Heart left ventricle (tissue), 16 donors: ENCODE measurements around the gene INPP4B. TPM values are rescaled to one million over a fixed set of nuclear protein-coding genes. Genes with fewer than 3 reads are reported as not detected.
"Not testable (repeated sequence)": the region's sequence is repeated elsewhere in the genome, so short reads cannot be mapped to it uniquely, and the experiment has no call there.

ENCODE experiments used
- ATAC-seq, 4 donors: fragments of 200-7000 bp; cut with Tn5 transposase; one replicate each; pipeline ENCODE4 v1.9.1; 2020 to 2022; ENCODE audit warnings: moderate library complexity in 4 of 4, mild to moderate bottlenecking in 3 of 4, moderate number of reproducible peaks in 1 of 4
- DNase-seq, 5 donors: peaks; one replicate each; pipeline ENCODE4 v3.0.0-alpha.2; 2020
- H3K27ac ChIP-seq, 12 donors: fragments of 200-600 bp; sonication (generic) in 4 of 12; one replicate each; pipeline versions ENCODE4 v1.5.0 to v1.8.0; 2016 to 2022; ENCODE audit warnings: mild to moderate bottlenecking in 2 of 12
- H3K27me3 ChIP-seq, 9 donors: fragments of 200-600 bp; sonication (generic) in 2 of 9; one replicate each; pipeline versions ENCODE4 v1.5.1 to v1.8.0; 2016 to 2022; ENCODE audit warnings: mild to moderate bottlenecking in 3 of 9
- H3K36me3 ChIP-seq, 9 donors: fragments of 200-600 bp; sonication (generic) in 2 of 9; one replicate each; pipeline versions ENCODE4 v1.5.0 to v1.8.0; 2018 to 2022; ENCODE audit warnings: mild to moderate bottlenecking in 2 of 9
- H3K4me1 ChIP-seq, 12 donors: fragments of 200-600 bp; sonication (generic) in 4 of 12; one replicate each; pipeline versions ENCODE4 v1.5.0 to v1.8.0; 2016 to 2022; ENCODE audit warnings: mild to moderate bottlenecking in 3 of 12
- H3K4me3 ChIP-seq, 12 donors: fragments of 200-600 bp; sonication (generic) in 4 of 12; one replicate each; pipeline versions ENCODE4 v1.5.0 to v1.8.0; 2017 to 2022; ENCODE audit warnings: mild to moderate bottlenecking in 9 of 12, moderate library complexity in 4 of 12
- H3K9me3 ChIP-seq, 12 donors: fragments of 200-600 bp; sonication (generic) in 4 of 12; one replicate each; pipeline versions ENCODE4 v1.5.0 to v1.8.0; 2016 to 2022; ENCODE audit warnings: mild to moderate bottlenecking in 1 of 12
- POLR2A ChIP-seq, 2 donors: fragments of 450-650 bp; IDR thresholded peaks; one replicate each; pipeline ENCODE4 v1.6.1; 2017; ENCODE audit warnings: antibody characterized with exemption in 2 of 2, mild to moderate bottlenecking in 2 of 2, moderate library complexity in 2 of 2
- WGBS, 4 donors: extraction: QIAGEN DNeasy Blood & Tissue Kit in 2 of 4; methylation state at CpG; one replicate each; pipeline versions ENCODE4 v1.1.5 to v1.1.7; 2013 to 2018; 5-methylcytosine and 5-hydroxymethylcytosine counted together
- intact Hi-C, 10 donors: fragments of 100-400 bp; cut with DNase I; formaldehyde crosslinking; loops; one replicate each; pipeline versions ENCODE4 v1.11.1 to v1.14.2; 2022
- polyA plus RNA-seq, 2 donors: library from polyadenylated mRNA; stranded (reverse); fragments of 200-250 nt; gene quantifications; one replicate each; pipeline ENCODE4 v1.2.3, GENCODE V29; 2013
- total RNA-seq, 9 donors: library from RNA; depleted of rRNA in 2 of 9; stranded (reverse); fragments of >200 nt in 2 of 9; fragmentation: NEBNext Ultra II Directional in 3 of 9; extraction: Animal tissue kit (Norgen Biotek cat#: 25700) in 3 of 9; gene quantifications; one replicate each; pipeline versions ENCODE4 v1.1.0 to v1.2.4, GENCODE V29; 2016 to 2023
- TF ChIP-seq, protein P1 (sequence below), 12 donors: fragments of 200-600 bp; sonication (generic) in 4 of 12; IDR thresholded peaks; one replicate each; pipeline versions ENCODE4 v1.5.0 to v1.8.0; 2018 to 2022; ENCODE audit warnings: antibody characterized with exemption in 12 of 12, mild to moderate bottlenecking in 5 of 12
- donor health status: ischemic (EF 13 %, LVEDD 7.1; RV severe dilation, severe dysfunction).
- donor health status: healthy with polysubstance abuse.
- donor health status: DM: no; HTN: yes; CAD: no.
- donor health status: DM: no; HTN: no; CAD: no.
- donor health status: ischemic (EF 25% LVEDD 6.9; RV normal size, moderate dysfunction).
- donor health status: ischemic (EF 25% LVEDD 5.7; RV mildly dilated, moderate dysfunction).
- donor health status: healthy.
- donor health status: DM: yes; HTN: yes; CAD: no.
- donor health status: ischemic (EF 35%, LVEDD 5.7; RV mildly dilated, moderate dysfunction).
- donor health status: nonischemic (EF 11% LVEDD 7.7; RV severe dilation, severe dysfunction).
- donor health status: DM: yes; HTN: yes; CAD: no.
- donor health status: PGD.
- donor health status: ischemic (EF 29% LVEDD 5.4; RV normal size, mild dysfunction).
- donor health status: nonischemic (EF 23%, LVEDD 6.1; RV moderate dilation, normal function).

INPP4B gene
- total and polyA plus RNA-seq, 11 donors: 5.5 to 128 (median 39.1) TPM

GRCh38 chr4:142402900-142403299, 443.2 kb downstream of the INPP4B start:
- H3K4me1 ChIP-seq: peaks cover 0 to 54% (median 40%) of the 10 kb centered on the region in 12 donors
- ATAC-seq (peak in 3 of 4 donors; percentile 15 to 29 (median 27)), DNase-seq (peak in 1 of 5 donors; percentile 14)
- peak overlapping the region in 9 of 12 donors; percentile 4 to 90 (median 72) for H3K27ac ChIP-seq
- H3K27me3 ChIP-seq: no peaks in the 10 kb centered on the region
- peak overlapping the region in 8 of 12 donors; percentile 6 to 67 (median 33) for H3K4me3 ChIP-seq
- H3K9me3 ChIP-seq: no peaks in the 10 kb centered on the region
- intact Hi-C loops: loop anchor here in 2 of 10 donors (5.0 kb wide), 2 partner anchors 46 to 51 kb away; no protein-coding TSS in a partner anchor
- H3K36me3 ChIP-seq: no peaks in the 10 kb centered on the region
- no peak for TF ChIP-seq POLR2A (IDR thresholded peaks at IDR 0.05)
- TF ChIP-seq, protein P1, sequence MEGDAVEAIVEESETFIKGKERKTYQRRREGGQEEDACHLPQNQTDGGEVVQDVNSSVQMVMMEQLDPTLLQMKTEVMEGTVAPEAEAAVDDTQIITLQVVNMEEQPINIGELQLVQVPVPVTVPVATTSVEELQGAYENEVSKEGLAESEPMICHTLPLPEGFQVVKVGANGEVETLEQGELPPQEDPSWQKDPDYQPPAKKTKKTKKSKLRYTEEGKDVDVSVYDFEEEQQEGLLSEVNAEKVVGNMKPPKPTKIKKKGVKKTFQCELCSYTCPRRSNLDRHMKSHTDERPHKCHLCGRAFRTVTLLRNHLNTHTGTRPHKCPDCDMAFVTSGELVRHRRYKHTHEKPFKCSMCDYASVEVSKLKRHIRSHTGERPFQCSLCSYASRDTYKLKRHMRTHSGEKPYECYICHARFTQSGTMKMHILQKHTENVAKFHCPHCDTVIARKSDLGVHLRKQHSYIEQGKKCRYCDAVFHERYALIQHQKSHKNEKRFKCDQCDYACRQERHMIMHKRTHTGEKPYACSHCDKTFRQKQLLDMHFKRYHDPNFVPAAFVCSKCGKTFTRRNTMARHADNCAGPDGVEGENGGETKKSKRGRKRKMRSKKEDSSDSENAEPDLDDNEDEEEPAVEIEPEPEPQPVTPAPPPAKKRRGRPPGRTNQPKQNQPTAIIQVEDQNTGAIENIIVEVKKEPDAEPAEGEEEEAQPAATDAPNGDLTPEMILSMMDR (IDR thresholded peaks at IDR 0.05): no peak
- 57 to 79% (median 62%) methylated on average over 2 of the region's 2 CpGs for WGBS, 4 donors

DNA sequence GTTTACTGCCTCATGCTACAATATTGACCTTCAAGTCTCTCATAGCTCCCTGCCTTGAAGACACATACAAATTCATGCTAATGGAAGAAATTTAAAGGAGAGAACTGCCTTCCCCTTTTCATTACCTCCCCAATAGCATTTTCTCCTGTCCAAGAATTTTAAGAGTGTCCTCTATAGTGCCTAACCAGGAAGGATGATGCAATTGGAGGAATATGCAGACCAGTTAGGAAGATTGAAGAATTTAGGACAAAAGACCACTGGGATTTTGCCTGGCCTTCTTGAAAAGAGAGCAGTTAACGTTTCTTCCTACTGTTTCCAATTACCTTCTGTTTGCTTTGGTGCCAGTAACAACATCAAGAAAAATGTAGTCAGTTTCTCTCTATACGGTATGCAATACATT, 443.9 kb downstream of the INPP4B start:
- WGBS, 4 donors: 41 to 78% (median 58%) methylated on average over 2 of the region's 2 CpGs
- Histone ChIP-seq H3K4me3 (peak overlapping the region in 4 of 12 donors; percentile 7 to 67 (median 63)), H3K9me3 (no peaks in the 10 kb centered on the region), H3K4me1 (peaks cover 0 to 48% (median 37%) of the 10 kb centered on the region in 12 donors), H3K27me3 (no peaks in the 10 kb centered on the region), H3K27ac (peak overlapping the region in 8 of 12 donors; percentile 3 to 90 (median 76)), H3K36me3 (no peaks in the 10 kb centered on the region)
- DNase-seq: no peak
- ATAC-seq: no peak
- no peak for TF ChIP-seq POLR2A (IDR thresholded peaks at IDR 0.05)
- TF ChIP-seq, protein P1 (IDR thresholded peaks at IDR 0.05): no peak
- intact Hi-C loops: loop anchor here in 2 of 10 donors (5.0 kb wide), 2 partner anchors 45 to 50 kb away; no protein-coding TSS in a partner anchor

- H3K36me3 ChIP-seq, ATAC-seq, H3K4me3 ChIP-seq, DNase-seq, H3K27ac ChIP-seq, H3K27me3 ChIP-seq, H3K9me3 ChIP-seq, intact Hi-C loops: not testable (repeated sequence)
- WGBS, 4 donors: 96 to 97% (median 97%) methylated on average over 16 of the region's 16 CpGs
- peaks cover 0 to 13% (median 8%) of the 10 kb centered on the region in 12 donors for H3K4me1 ChIP-seq
Measured at GRCh38 chr4:142397364-142397991, 448.6 kb downstream of the INPP4B start.

- no peak overlapping the region for H3K27ac ChIP-seq
- 35 to 54% (median 45%) methylated on average over 1 of the region's 1 CpG for WGBS, 4 donors
- no peaks in the 10 kb centered on the region for H3K27me3 ChIP-seq
- peaks cover 0 to 7% (median 0%) of the 10 kb centered on the region in 12 donors for H3K4me1 ChIP-seq
- H3K36me3 ChIP-seq: no peaks in the 10 kb centered on the region
- H3K9me3 ChIP-seq: no peaks in the 10 kb centered on the region
- intact Hi-C loops: no loop called here
- no peak for ATAC-seq
- no peak overlapping the region for H3K4me3 ChIP-seq
- DNase-seq: no peak
- TF ChIP-seq POLR2A (IDR thresholded peaks at IDR 0.05): no peak
- TF ChIP-seq, protein P1 (IDR thresholded peaks at IDR 0.05): no peak
Measured at GRCh38 chr4:142396279-142396678, 449.8 kb downstream of the INPP4B start.
